Osteoblast (primary cell): ENCODE results near the gene EMD. TPM values are rescaled to one million over a fixed set of nuclear protein-coding genes. Genes with fewer than 3 reads are reported as not detected.

ENCODE experiments used
- DNase-seq: peaks from one replicate; pipeline ENCODE4 v3.0.0; 2011; ENCODE audit warnings: low spot score, mixed read lengths; ENCODE audit not compliant: insufficient read length; ENCODE audit errors: missing footprints
- H2AFZ ChIP-seq: 2 replicates; pipeline ENCODE4 v1.6.0; 2011; ENCODE audit warnings: mild to moderate bottlenecking, low read length
- H3K27ac ChIP-seq: 2 replicates; pipeline ENCODE4 v1.5.1; 2011; ENCODE audit warnings: mild to moderate bottlenecking, low read depth, low read length, moderate library complexity
- H3K27me3 ChIP-seq: 2 replicates; pipeline ENCODE4 v1.6.0; 2012; ENCODE audit warnings: mild to moderate bottlenecking, control low read depth, inconsistent platforms, low read length, moderate library complexity; ENCODE audit not compliant: insufficient read depth
- H3K36me3 ChIP-seq: 2 replicates; pipeline ENCODE4 v1.5.1; 2011; ENCODE audit warnings: mild to moderate bottlenecking, low read length, control low read depth, moderate library complexity; ENCODE audit not compliant: insufficient read depth
- H3K4me1 ChIP-seq: 2 replicates; pipeline ENCODE4 v1.5.1; 2011; ENCODE audit warnings: mild to moderate bottlenecking, low read length, control low read depth, moderate library complexity; ENCODE audit not compliant: insufficient read depth
- H3K4me2 ChIP-seq: 2 replicates; pipeline ENCODE4 v1.6.0; 2011; ENCODE audit warnings: mild to moderate bottlenecking, low read length; ENCODE audit not compliant: insufficient read depth
- H3K4me3 ChIP-seq: fragments of 200-600 bp; sonication (generic); 3 replicates; pipeline ENCODE4 v1.5.1; 2012; ENCODE audit warnings: mild to moderate bottlenecking, low read length, inconsistent platforms; ENCODE audit not compliant: insufficient read depth
- H3K79me2 ChIP-seq: 2 replicates; pipeline ENCODE4 v1.6.0; 2012; ENCODE audit warnings: mild to moderate bottlenecking, low read length, control low read depth, inconsistent platforms; ENCODE audit not compliant: insufficient read depth
- H3K9me3 ChIP-seq: 2 replicates; pipeline ENCODE4 v1.5.1; 2011; ENCODE audit warnings: low read depth, low read length, control low read depth
- H4K20me1 ChIP-seq: 2 replicates; pipeline ENCODE4 v1.6.0; 2012; ENCODE audit warnings: mild to moderate bottlenecking, low read length, control low read depth; ENCODE audit not compliant: insufficient read depth
- CTCF ChIP-seq: IDR thresholded peaks from 2 replicates; pipeline ENCODE4 v1.5.1; 2011; ENCODE audit warnings: mild to moderate bottlenecking, low read depth, low read length, moderate library complexity; ENCODE audit errors: extremely low read depth
- total RNA-seq: library from RNA; depleted of rRNA; stranded (reverse); fragments of >200 nt; gene quantifications from 2 replicates; pipeline ENCODE4 v1.2.3, GENCODE V29; 2012

Gene EMD
- total RNA-seq, 1 donor: 29.7 TPM

- DNase-seq: no peak
- H3K4me1 ChIP-seq: peaks cover 16% of the 10 kb centered on the region
- peaks cover 70% of the 10 kb centered on the region for H3K79me2 ChIP-seq
- peak overlapping the region; percentile 86 for H3K4me2 ChIP-seq
- H3K4me3 ChIP-seq: peak overlapping the region; percentile 80
- H3K27ac ChIP-seq: peak overlapping the region; percentile 76
- no peaks in the 10 kb centered on the region for H3K27me3 ChIP-seq
- no peak for TF ChIP-seq CTCF
- peaks cover 27% of the 10 kb centered on the region for H4K20me1 ChIP-seq
- no peak overlapping the region for H2AFZ ChIP-seq
- no peaks in the 10 kb centered on the region for H3K9me3 ChIP-seq
- peaks cover 18% of the 10 kb centered on the region for H3K36me3 ChIP-seq
Observed at GRCh38 chrX:154370300-154371016, 8.6 kb upstream of the EMD start.

- Histone ChIP-seq H3K79me2 (peaks cover 62% of the 10 kb centered on the region), H3K27ac (peak overlapping the region; percentile 33), H3K4me1 (peaks cover 16% of the 10 kb centered on the region), H3K4me3 (peak overlapping the region; percentile 80), H3K4me2 (peak overlapping the region; percentile 72), H2AFZ (no peak overlapping the region), H3K36me3 (peaks cover 11% of the 10 kb centered on the region), H3K27me3 (no peaks in the 10 kb centered on the region), H3K9me3 (no peaks in the 10 kb centered on the region), H4K20me1 (peaks cover 22% of the 10 kb centered on the region)
- DNase-seq: peak; percentile 97
- TF ChIP-seq CTCF: no peak
Observed at GRCh38 chrX:154371017-154371788, 7.9 kb upstream of the EMD start.

- Histone ChIP-seq H3K27ac (no peak overlapping the region), H3K4me2 (peak overlapping the region; percentile 72), H2AFZ (no peak overlapping the region), H3K27me3 (no peaks in the 10 kb centered on the region), H3K9me3 (no peaks in the 10 kb centered on the region), H3K36me3 (peaks cover 4% of the 10 kb centered on the region), H3K4me3 (peak overlapping the region; percentile 80), H3K4me1 (peaks cover 16% of the 10 kb centered on the region), H4K20me1 (peaks cover 16% of the 10 kb centered on the region), H3K79me2 (peaks cover 56% of the 10 kb centered on the region)
- no peak for TF ChIP-seq CTCF
- DNase-seq: no peak
Observed at GRCh38 chrX:154371789-154372300, 7.2 kb upstream of the EMD start.

- Histone ChIP-seq H3K36me3 (no peaks in the 10 kb centered on the region), H3K27ac (no peak overlapping the region), H3K27me3 (no peaks in the 10 kb centered on the region), H4K20me1 (peaks cover 10% of the 10 kb centered on the region), H3K4me3 (peak overlapping the region; percentile 80), H3K4me1 (peaks cover 16% of the 10 kb centered on the region), H3K9me3 (no peaks in the 10 kb centered on the region), H3K4me2 (peak overlapping the region; percentile 72), H3K79me2 (peaks cover 48% of the 10 kb centered on the region), H2AFZ (no peak overlapping the region)
- TF ChIP-seq CTCF: no peak
- peak; percentile 97 for DNase-seq
Observed at GRCh38 chrX:154372612-154373022, 6.5 kb upstream of the EMD start.
